GM23248 (cell line): ENCODE results near the gene FAM131B. TPM values are rescaled to one million over a fixed set of nuclear protein-coding genes. Genes with fewer than 3 reads are reported as not detected.

ENCODE experiments used
- DNase-seq: peaks from one replicate; pipeline ENCODE4 v3.0.0-alpha.2; 2015
- H2AFZ ChIP-seq: fragments of 200-600 bp; sonication (generic); 2 replicates; pipeline ENCODE4 v1.6.1; 2016; ENCODE audit warnings: antibody characterized with exemption
- H3F3A ChIP-seq: fragments of 200-600 bp; sonication (generic); 2 replicates; pipeline ENCODE4 v1.6.1; 2016; ENCODE audit warnings: mild to moderate bottlenecking, antibody characterized with exemption, mixed run types; ENCODE audit not compliant: insufficient read depth
- H3K27ac ChIP-seq: fragments of 200-600 bp; sonication (generic); 2 replicates; pipeline ENCODE4 v1.5.1; 2016; ENCODE audit warnings: mild to moderate bottlenecking
- H3K27me3 ChIP-seq: fragments of 200-600 bp; sonication (generic); replicated peaks from 2 replicates; pipeline ENCODE4 v1.6.1; 2016; ENCODE audit warnings: mild to moderate bottlenecking; ENCODE audit not compliant: insufficient read depth
- H3K36me3 ChIP-seq: fragments of 200-600 bp; sonication (generic); 2 replicates; pipeline ENCODE4 v1.6.1; 2016; ENCODE audit warnings: low read depth, mild to moderate bottlenecking
- H3K4me1 ChIP-seq: fragments of 200-600 bp; sonication (generic); 2 replicates; pipeline ENCODE4 v1.6.1; 2016; ENCODE audit warnings: mild to moderate bottlenecking; ENCODE audit not compliant: insufficient read depth
- H3K4me2 ChIP-seq: fragments of 200-600 bp; sonication (generic); one replicate; pipeline ENCODE4 v1.6.1; 2016; ENCODE audit warnings: mild to moderate bottlenecking; ENCODE audit not compliant: unreplicated experiment
- H3K4me3 ChIP-seq: fragments of 200-600 bp; sonication (generic); 2 replicates; pipeline ENCODE4 v1.5.1; 2016; ENCODE audit warnings: mild to moderate bottlenecking
- H3K79me2 ChIP-seq: fragments of 200-600 bp; sonication (generic); 2 replicates; pipeline ENCODE4 v1.6.1; 2016; ENCODE audit warnings: mild to moderate bottlenecking; ENCODE audit not compliant: insufficient read depth
- H3K9ac ChIP-seq: fragments of 200-600 bp; sonication (generic); 2 replicates; pipeline ENCODE4 v1.6.1; 2016; ENCODE audit warnings: mild to moderate bottlenecking
- H3K9me2 ChIP-seq: fragments of 200-600 bp; sonication (generic); 2 replicates; pipeline ENCODE4 v1.6.1; 2016; ENCODE audit warnings: mixed run types, mild to moderate bottlenecking, moderate library complexity; ENCODE audit not compliant: insufficient read depth
- H3K9me3 ChIP-seq: fragments of 200-600 bp; sonication (generic); one replicate; pipeline ENCODE4 v1.6.1; 2017; ENCODE audit warnings: low read depth
- H4K20me1 ChIP-seq: fragments of 200-600 bp; sonication (generic); 2 replicates; pipeline ENCODE4 v1.6.0; 2016; ENCODE audit not compliant: insufficient read depth
- EZH2 ChIP-seq: fragments of 200-600 bp; sonication (generic); IDR thresholded peaks from 2 replicates; pipeline ENCODE4 v1.6.1; 2018; ENCODE audit warnings: antibody characterized with exemption, mild to moderate bottlenecking; ENCODE audit not compliant: insufficient read depth, poor library complexity, severe bottlenecking
- EZH2phosphoT487 ChIP-seq: fragments of 200-600 bp; sonication (generic); IDR thresholded peaks from 2 replicates; pipeline ENCODE4 v1.6.1; 2018; ENCODE audit warnings: antibody characterized with exemption, moderate library complexity, mild to moderate bottlenecking, low read depth; ENCODE audit not compliant: insufficient read depth
- WGBS, 2 experiments: methylation state at CpG; one replicate each; pipeline ENCODE4 v1.1.6; 2015 to 2017; ENCODE audit warnings: low lambda C conversion rate in 2 of 2, low coverage in 1 of 2; ENCODE audit errors: missing lambda C conversion rate in 2 of 2; 5-methylcytosine and 5-hydroxymethylcytosine counted together
- in situ Hi-C: fragments of 300-500 bp; cut with MboI; formaldehyde crosslinking; loops from 2 replicates; pipeline ENCODE4 v1.15.0; 2020
- polyA plus RNA-seq: library from polyadenylated mRNA; unstranded; fragments of >200 nt; fragmentation: Nextera tagmentation; extraction: Ambion mirVana; gene quantifications from 2 replicates; pipeline ENCODE4 v1.2.1, GENCODE V29; 2016
- total RNA-seq: library from RNA; depleted of rRNA; stranded (reverse); fragments of >200 nt; shearing (Covaris generic); gene quantifications from 2 replicates; pipeline ENCODE4 v1.2.3, GENCODE V29; 2014

FAM131B gene
- total and polyA plus RNA-seq, 2 experiments from 2014 or later: 0.50 to 3.0 TPM

- Histone ChIP-seq H3K27me3 (0 out of 2 replicates have a peak, but pooled peaks cover 5% of the 10 kb centered on the region), H3K9me3 (no peaks in the 10 kb centered on the region), H2AFZ (no peak overlapping the region), H3F3A (peaks cover 8% of the 10 kb centered on the region), H4K20me1 (no peaks in the 10 kb centered on the region), H3K4me3 (no peak overlapping the region), H3K36me3 (no peaks in the 10 kb centered on the region), H3K27ac (no peak overlapping the region), H3K4me2 (no peak overlapping the region), H3K4me1 (peaks cover 8% of the 10 kb centered on the region), H3K9ac (no peak overlapping the region), H3K9me2 (no peaks in the 10 kb centered on the region), H3K79me2 (no peaks in the 10 kb centered on the region)
- 25 to 48% methylated on average over 1 of the region's 1 CpG for WGBS, 2 experiments
- in situ Hi-C loops: no loop called here
- DNase-seq: no peak
- no peak for TF ChIP-seq EZH2phosphoT487
- TF ChIP-seq EZH2: no peak
Measured at GRCh38 chr7:143334244-143334643, 28.3 kb downstream of the FAM131B start.

- H2AFZ ChIP-seq: peak overlapping the region; percentile 20; the same call in 1 of the 2 replicates
- TF ChIP-seq EZH2phosphoT487: no peak
- no peak for TF ChIP-seq EZH2
- H3K4me2 ChIP-seq: peak overlapping the region; percentile 19
- H3K27ac ChIP-seq: peak overlapping the region; percentile 63
- H3K9me3 ChIP-seq: no peaks in the 10 kb centered on the region
- H3K9me2 ChIP-seq: no peaks in the 10 kb centered on the region
- DNase-seq: peak; percentile 98
- in situ Hi-C loops: no loop called here
- 54 to 55% methylated on average over 8 of the region's 8 CpGs for WGBS, 2 experiments
- H3K9ac ChIP-seq: peak overlapping the region; percentile 54; the same call in 1 of the 2 replicates
- H3K36me3 ChIP-seq: no peaks in the 10 kb centered on the region
- H3F3A ChIP-seq: peaks cover 8% of the 10 kb centered on the region
- H4K20me1 ChIP-seq: no peaks in the 10 kb centered on the region
- peaks cover 8% of the 10 kb centered on the region for H3K4me1 ChIP-seq
- no peaks in the 10 kb centered on the region for H3K27me3 ChIP-seq
- no peak overlapping the region for H3K4me3 ChIP-seq
- no peaks in the 10 kb centered on the region for H3K79me2 ChIP-seq
Measured at GRCh38 chr7:143331179-143331801, 31.2 kb downstream of the FAM131B start.

GRCh38 chr7:143329471-143330170, 32.9 kb downstream of the FAM131B start:
- H3K27me3 ChIP-seq: no peaks in the 10 kb centered on the region
- no peaks in the 10 kb centered on the region for H3K79me2 ChIP-seq
- no peaks in the 10 kb centered on the region for H3K9me2 ChIP-seq
- H3K27ac ChIP-seq: no peak overlapping the region
- no peaks in the 10 kb centered on the region for H3K36me3 ChIP-seq
- 84 to 86% methylated on average over 10 of the region's 10 CpGs for WGBS, 2 experiments
- DNase-seq: no peak
- H3K4me3 ChIP-seq: no peak overlapping the region
- TF ChIP-seq EZH2 (no peak), EZH2phosphoT487 (no peak)
- no peak overlapping the region for H3K4me2 ChIP-seq
- H3F3A ChIP-seq: peaks cover 8% of the 10 kb centered on the region
- no peak overlapping the region for H2AFZ ChIP-seq
- peaks cover 8% of the 10 kb centered on the region for H3K4me1 ChIP-seq
- H3K9ac ChIP-seq: no peak overlapping the region
- H3K9me3 ChIP-seq: no peaks in the 10 kb centered on the region
- in situ Hi-C loops: no loop called here
- H4K20me1 ChIP-seq: no peaks in the 10 kb centered on the region

- Histone ChIP-seq H3K36me3 (no peaks in the 10 kb centered on the region), H3K9me3 (no peaks in the 10 kb centered on the region), H3F3A (peaks cover 8% of the 10 kb centered on the region), H4K20me1 (no peaks in the 10 kb centered on the region), H3K27ac (no peak overlapping the region), H3K4me1 (peaks cover 8% of the 10 kb centered on the region), H3K9me2 (no peaks in the 10 kb centered on the region), H3K9ac (no peak overlapping the region), H2AFZ (no peak overlapping the region), H3K27me3 (no peaks in the 10 kb centered on the region), H3K4me2 (no peak overlapping the region), H3K79me2 (no peaks in the 10 kb centered on the region), H3K4me3 (no peak overlapping the region)
- WGBS, 2 experiments: 91 to 98% methylated on average over 5 of the region's 5 CpGs
- TF ChIP-seq EZH2 (no peak), EZH2phosphoT487 (no peak)
- in situ Hi-C loops: no loop called here
- no peak for DNase-seq
Measured at GRCh38 chr7:143327903-143328302, 34.6 kb downstream of the FAM131B start.
